SU-DHL-6 (cell line): ENCODE results near the gene MARS1.
A peak's percentile ranks its signal among the peaks of the same experiment; 100 is the strongest.

Source experiments
- H2AFZ ChIP-seq: fragments of 200-600 bp; sonication (generic); 2 replicates; pipeline ENCODE4 v1.6.1; 2014; ENCODE audit warnings: low read depth, mild to moderate bottlenecking, moderate library complexity, mixed read lengths, antibody characterized with exemption, low read length; ENCODE audit not compliant: severe bottlenecking
- H3F3A ChIP-seq: fragments of 200-600 bp; shearing (Covaris generic); 2 replicates; pipeline ENCODE4 v1.6.0; 2016; ENCODE audit warnings: antibody characterized with exemption, mild to moderate bottlenecking; ENCODE audit not compliant: insufficient read depth
- H3K27ac ChIP-seq: fragments of 200-600 bp; sonication (generic); 2 replicates; pipeline ENCODE4 v1.5.1; 2016; ENCODE audit warnings: low read depth, mild to moderate bottlenecking, low read length, moderate library complexity, mixed read lengths
- H3K27me3 ChIP-seq: fragments of 200-600 bp; sonication (generic), shearing (Covaris generic); 2 replicates; pipeline ENCODE4 v1.6.0; 2014; ENCODE audit warnings: mild to moderate bottlenecking, low read length
- H3K36me3 ChIP-seq: fragments of 200-600 bp; sonication (generic); 2 replicates; pipeline ENCODE4 v1.6.1; 2014; ENCODE audit warnings: mild to moderate bottlenecking, low read length, mixed read lengths
- H3K4me2 ChIP-seq: fragments of 300-600, 200-600 bp; shearing (Covaris generic), sonication (generic); 2 replicates; pipeline ENCODE4 v1.6.0; 2014; ENCODE audit warnings: low read length, low read depth, mild to moderate bottlenecking; ENCODE audit not compliant: poor library complexity, severe bottlenecking
- H3K4me3 ChIP-seq: fragments of 200-600 bp; sonication (generic); 2 replicates; pipeline ENCODE4 v1.5.1; 2014; ENCODE audit warnings: antibody characterized with exemption, low read length, mild to moderate bottlenecking, mixed read lengths; ENCODE audit not compliant: insufficient read depth, poor library complexity, severe bottlenecking
- H3K79me2 ChIP-seq: fragments of 200-600 bp; sonication (generic); 2 replicates; pipeline ENCODE4 v1.6.1; 2014; ENCODE audit warnings: mild to moderate bottlenecking, low read length, moderate library complexity; ENCODE audit not compliant: insufficient read depth
- H3K9ac ChIP-seq: fragments of 200-600 bp; sonication (generic); 2 replicates; pipeline ENCODE4 v1.7.0; 2014; ENCODE audit warnings: mild to moderate bottlenecking, low read length
- H3K9me2 ChIP-seq: fragments of 200-600 bp; sonication (generic); replicated peaks from 2 replicates; pipeline ENCODE4 v1.6.1; 2014; ENCODE audit warnings: low read length; ENCODE audit not compliant: insufficient read depth
- H3K9me3 ChIP-seq: fragments of 200-600 bp; sonication (generic); 2 replicates; pipeline ENCODE4 v1.6.1; 2014; ENCODE audit warnings: low read length, mixed read lengths; ENCODE audit not compliant: insufficient read depth
- H4K20me1 ChIP-seq: fragments of 200-600 bp; sonication (generic); 2 replicates; pipeline ENCODE4 v1.6.1; 2014; ENCODE audit warnings: low read depth, mild to moderate bottlenecking, antibody characterized with exemption, low read length, moderate library complexity, mixed read lengths
- EZH2phosphoT487 ChIP-seq: fragments of 200-600 bp; sonication (generic), shearing (Covaris generic); conservative IDR thresholded peaks from 2 replicates; pipeline ENCODE4 v1.6.1; 2018; ENCODE audit warnings: mild to moderate bottlenecking, antibody characterized with exemption, low read length, moderate library complexity, mixed read lengths
- TF ChIP-seq, protein P1 (sequence below): fragments of 200-600 bp; sonication (generic); IDR thresholded peaks from one replicate; pipeline ENCODE4 v1.5.1; 2017; ENCODE audit warnings: antibody characterized with exemption, mild to moderate bottlenecking, low read length, moderate library complexity; ENCODE audit not compliant: insufficient read depth, poor library complexity, severe bottlenecking

Gene MARS1

DNA sequence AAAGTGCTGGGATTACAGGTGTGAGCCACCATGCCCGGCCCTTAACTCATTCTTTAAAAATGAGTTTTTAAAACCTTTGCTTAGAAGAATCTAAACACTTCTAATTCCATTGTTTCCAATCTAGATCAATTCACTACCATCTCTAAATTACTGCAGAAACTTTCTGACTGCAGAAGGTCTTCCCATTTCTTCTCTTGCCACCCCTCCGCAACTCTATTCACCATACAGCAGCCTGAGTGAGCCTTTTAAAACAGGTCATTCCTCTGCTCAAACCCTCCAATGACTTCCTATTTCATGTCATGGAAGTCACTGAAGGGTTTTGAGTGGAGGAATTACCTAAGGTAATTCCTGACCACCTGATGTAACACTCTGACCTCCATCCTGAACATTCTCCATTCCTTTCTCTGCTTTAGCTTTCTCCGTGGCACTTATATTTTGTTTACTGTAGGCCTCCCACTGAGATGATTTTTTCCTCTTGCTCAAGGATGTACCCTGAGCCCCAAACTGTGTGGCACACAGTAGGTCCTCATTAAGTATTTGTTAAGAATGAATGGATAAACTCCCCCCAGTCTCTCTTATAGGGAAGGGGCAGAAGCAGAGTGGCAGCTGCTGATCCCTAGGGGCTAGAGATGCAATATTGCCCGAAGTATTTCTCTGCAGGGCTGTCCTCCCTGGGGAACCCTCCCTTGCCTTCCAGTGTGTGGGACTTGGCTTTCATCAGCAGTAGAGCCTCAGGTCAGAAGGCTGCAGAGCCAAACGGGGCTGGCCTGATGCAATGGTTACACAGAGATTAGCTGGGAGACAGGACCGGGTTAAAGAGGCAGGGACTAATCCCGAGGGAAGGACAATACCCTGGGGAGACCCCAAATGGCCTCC is 31.3 kb downstream of the MARS1 start:
- Histone ChIP-seq H3K27me3 (no peaks in the 10 kb centered on the region), H3K4me3 (peak overlapping the region; percentile 70), H3K27ac (peak overlapping the region; percentile 58), H3K9me2 (no peaks in the 10 kb centered on the region), H4K20me1 (no peaks in the 10 kb centered on the region; the same call in 1 of the 2 replicates), H3K79me2 (peaks cover 30% of the 10 kb centered on the region), H3K9me3 (no peaks in the 10 kb centered on the region), H3K4me2 (peak overlapping the region; percentile 72), H3K9ac (peak overlapping the region; percentile 86), H2AFZ (no peak overlapping the region), H3F3A (peaks cover 53% of the 10 kb centered on the region), H3K36me3 (peaks cover 20% of the 10 kb centered on the region)
- no peak for TF ChIP-seq EZH2phosphoT487
- TF ChIP-seq, protein P1, sequence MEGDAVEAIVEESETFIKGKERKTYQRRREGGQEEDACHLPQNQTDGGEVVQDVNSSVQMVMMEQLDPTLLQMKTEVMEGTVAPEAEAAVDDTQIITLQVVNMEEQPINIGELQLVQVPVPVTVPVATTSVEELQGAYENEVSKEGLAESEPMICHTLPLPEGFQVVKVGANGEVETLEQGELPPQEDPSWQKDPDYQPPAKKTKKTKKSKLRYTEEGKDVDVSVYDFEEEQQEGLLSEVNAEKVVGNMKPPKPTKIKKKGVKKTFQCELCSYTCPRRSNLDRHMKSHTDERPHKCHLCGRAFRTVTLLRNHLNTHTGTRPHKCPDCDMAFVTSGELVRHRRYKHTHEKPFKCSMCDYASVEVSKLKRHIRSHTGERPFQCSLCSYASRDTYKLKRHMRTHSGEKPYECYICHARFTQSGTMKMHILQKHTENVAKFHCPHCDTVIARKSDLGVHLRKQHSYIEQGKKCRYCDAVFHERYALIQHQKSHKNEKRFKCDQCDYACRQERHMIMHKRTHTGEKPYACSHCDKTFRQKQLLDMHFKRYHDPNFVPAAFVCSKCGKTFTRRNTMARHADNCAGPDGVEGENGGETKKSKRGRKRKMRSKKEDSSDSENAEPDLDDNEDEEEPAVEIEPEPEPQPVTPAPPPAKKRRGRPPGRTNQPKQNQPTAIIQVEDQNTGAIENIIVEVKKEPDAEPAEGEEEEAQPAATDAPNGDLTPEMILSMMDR, result no peak

DNA sequence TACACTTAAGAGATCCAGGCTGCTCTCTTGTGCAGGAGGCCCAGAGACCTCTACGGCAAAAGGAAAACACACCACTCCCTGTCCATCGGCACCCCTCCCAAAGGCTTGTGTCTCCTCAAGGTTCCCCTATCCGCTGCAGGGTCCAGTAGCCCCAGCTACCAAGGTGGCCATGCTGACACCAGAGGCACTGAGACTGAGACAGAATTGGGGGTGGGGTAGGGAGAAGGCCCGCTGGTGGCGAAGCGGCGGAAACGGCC is 31.9 kb downstream of the MARS1 start:
- no peak for TF ChIP-seq EZH2phosphoT487
- TF ChIP-seq, protein P1, result no peak
- Histone ChIP-seq H3K4me3 (peak overlapping the region; percentile 70), H3K9me2 (no peaks in the 10 kb centered on the region), H3K9me3 (no peaks in the 10 kb centered on the region), H3F3A (peaks cover 53% of the 10 kb centered on the region), H2AFZ (no peak overlapping the region), H4K20me1 (no peaks in the 10 kb centered on the region; the same call in 1 of the 2 replicates), H3K27me3 (no peaks in the 10 kb centered on the region), H3K4me2 (peak overlapping the region; percentile 72), H3K27ac (peak overlapping the region; percentile 58), H3K9ac (peak overlapping the region; percentile 86), H3K79me2 (peaks cover 34% of the 10 kb centered on the region), H3K36me3 (peaks cover 20% of the 10 kb centered on the region)

DNA sequence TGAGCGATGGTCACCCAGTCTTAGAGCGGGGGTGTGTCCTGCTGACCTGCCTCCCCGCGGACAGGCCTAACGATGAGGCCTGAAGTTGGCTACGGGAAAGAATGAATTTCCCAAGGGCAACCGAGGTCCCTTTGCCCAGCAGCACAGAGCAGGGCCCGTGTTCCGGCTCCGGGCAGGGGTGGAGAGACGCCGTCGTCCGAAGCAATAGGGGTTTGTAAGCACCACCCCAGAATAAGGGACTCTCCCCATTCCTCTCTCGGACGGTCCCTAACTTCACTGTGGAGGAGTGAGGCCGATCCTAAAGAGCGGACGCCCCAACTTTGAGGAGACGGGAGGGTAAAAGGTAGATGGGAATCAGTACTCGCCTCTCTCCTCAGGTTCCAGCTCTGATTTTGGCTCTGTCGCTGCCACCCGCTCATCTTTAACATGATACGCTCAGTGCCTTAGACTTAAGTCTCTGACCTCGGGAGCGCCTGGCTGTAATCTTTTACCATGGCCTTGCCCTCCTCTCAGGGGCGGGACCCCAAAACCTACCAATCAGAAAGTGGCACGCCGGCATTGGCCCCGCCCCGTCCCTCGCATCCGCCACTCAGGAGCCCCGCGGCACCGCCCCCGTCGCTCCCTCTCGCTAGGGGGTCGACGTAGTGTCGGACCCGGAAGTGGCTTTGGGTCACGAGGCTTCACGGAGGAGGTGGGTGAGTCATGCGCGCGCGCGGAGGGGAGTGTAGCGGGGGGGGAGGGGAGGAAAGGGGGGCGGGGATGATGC is 32.4 kb downstream of the MARS1 start, which contains the start of gene DDIT3:
Gene DDIT3, minus strand, starts transcription at position 462 of the 766 bp plus-strand sequence. CDS start 3,108 bp downstream, outside the sequence.
- Histone ChIP-seq H3F3A (peaks cover 48% of the 10 kb centered on the region), H2AFZ (no peak within 1 kb of the TSS), H3K36me3 (peaks cover 15% of the 10 kb centered on the region), H3K27me3 (no peaks in the 10 kb centered on the region), H3K4me2 (peak within 1 kb of the TSS; percentile 84), H3K9me3 (no peaks in the 10 kb centered on the region), H4K20me1 (no peaks in the 10 kb centered on the region; the same call in 1 of the 2 replicates), H3K27ac (peak within 1 kb of the TSS; percentile 98), H3K79me2 (peaks cover 35% of the 10 kb centered on the region), H3K9ac (peak within 1 kb of the TSS; percentile 86), H3K9me2 (no peaks in the 10 kb centered on the region), H3K4me3 (peak within 1 kb of the TSS; percentile 70)
- no peak for TF ChIP-seq EZH2phosphoT487
